Right renal cortex interstitium (tissue), 3 donors: ENCODE results near the gene XAGE1B. TPM values are rescaled to one million over a fixed set of nuclear protein-coding genes. Genes with fewer than 3 reads are reported as not detected.

ENCODE experiments used
- polyA plus RNA-seq, 3 donors: library from polyadenylated mRNA; unstranded; fragments of 120-200 nt; gene quantifications; one replicate each; pipeline ENCODE4 v1.2.1, GENCODE V29; 2013; ENCODE audit not compliant: insufficient read length in 3 of 3

XAGE1B gene
- polyA plus RNA-seq, 3 donors: not detected

Other genes with a start within 250 kb of the XAGE1B start
- gene XAGE2, start 148.0 kb downstream of the XAGE1B start, polyA plus RNA-seq: under 1 TPM in 2 of 3 donors, not detected in 1; 0.19 to 0.42 TPM
- not detected for gene XAGE1A, start 21.3 kb downstream of the XAGE1B start, polyA plus RNA-seq
- gene SSX7, start 137.8 kb upstream of the XAGE1B start, polyA plus RNA-seq: not detected
- not detected for gene SSX2, start 190.1 kb upstream of the XAGE1B start, polyA plus RNA-seq
- gene SSX2B, start 234.2 kb upstream of the XAGE1B start, polyA plus RNA-seq: under 1 TPM in 1 of 3 donors, not detected in 2; 0.17 TPM